Measurements from ENCODE around the gene COL4A4.

GRCh38 chr2:226993171-226993570 lies 170.8 kb downstream of the COL4A4 start:
- no peak for TF ChIP-seq CTCF (IDR thresholded peaks at IDR 0.05)
- no peak for TF ChIP-seq POLR2A (IDR thresholded peaks at IDR 0.05)
